ENCODE data around the gene MAP7. TPM values are rescaled to one million over a fixed set of nuclear protein-coding genes. Genes with fewer than 3 reads are reported as not detected.
"Not testable (repeated sequence)": the region's sequence is repeated elsewhere in the genome, so short reads cannot be mapped to it uniquely, and the experiment has no call there.

Gene MAP7
- total RNA-seq, 2 donors from 2014 or later: 69.4 to 74.3 TPM

GRCh38 chr6:136435101-136435500, 115.1 kb downstream of the MAP7 start:
- DNase-seq: peak; percentile 52
- H3K9ac ChIP-seq (ENCODE audit: low read depth in 2 of 2, low read length in 2 of 2): peak overlapping the region in 1 of 2 donors; percentile 9
- H3K27me3 ChIP-seq: no peaks in the 10 kb centered on the region
- TF ChIP-seq CTCF (IDR thresholded peaks at IDR 0.05): no peak
- H3K9me3 ChIP-seq: no peaks in the 10 kb centered on the region
- no peak overlapping the region for H3K27ac ChIP-seq
- intact Hi-C loops (cut with DNase I): no loop called here
- H3K36me3 ChIP-seq: no peaks in the 10 kb centered on the region
- H3K4me3 ChIP-seq: no peak overlapping the region
- peaks cover under 1% of the 10 kb centered on the region for H3K4me1 ChIP-seq

- H3K36me3 ChIP-seq; H3K9ac ChIP-seq (ENCODE audit: low read depth in 2 of 2, low read length in 2 of 2); intact Hi-C loops (cut with DNase I); H3K9me3 ChIP-seq; H3K4me1 ChIP-seq; H3K27me3 ChIP-seq; DNase-seq; H3K4me3 ChIP-seq; H3K27ac ChIP-seq: not testable (repeated sequence)
Measured at GRCh38 chr6:136431306-136431705, 118.9 kb downstream of the MAP7 start.

GRCh38 chr6:136429264-136430065, 120.8 kb downstream of the MAP7 start:
- DNase-seq: no peak
- Histone ChIP-seq H3K9ac (ENCODE audit: low read depth in 2 of 2, low read length in 2 of 2) (no peak overlapping the region), H3K27me3 (no peaks in the 10 kb centered on the region), H3K9me3 (no peaks in the 10 kb centered on the region), H3K4me3 (no peak overlapping the region), H3K27ac (no peak overlapping the region), H3K36me3 (no peaks in the 10 kb centered on the region), H3K4me1 (peaks cover 8% of the 10 kb centered on the region)
- intact Hi-C loops (cut with DNase I): no loop called here
- no peak for TF ChIP-seq CTCF (IDR thresholded peaks at IDR 0.05)

GRCh38 chr6:136427378-136427717, 122.9 kb downstream of the MAP7 start:
- Histone ChIP-seq H3K27me3 (no peaks in the 10 kb centered on the region), H3K36me3 (no peaks in the 10 kb centered on the region), H3K9me3 (no peaks in the 10 kb centered on the region), H3K4me3 (no peak overlapping the region), H3K27ac (no peak overlapping the region), H3K4me1 (peaks cover 8% of the 10 kb centered on the region), H3K9ac (ENCODE audit: low read depth in 2 of 2, low read length in 2 of 2) (no peak overlapping the region)
- intact Hi-C loops (cut with DNase I): no loop called here
- TF ChIP-seq CTCF (IDR thresholded peaks at IDR 0.05): no peak
- no peak for DNase-seq

GRCh38 chr6:136426627-136427377, 123.4 kb downstream of the MAP7 start:
- no peak for TF ChIP-seq CTCF (IDR thresholded peaks at IDR 0.05)
- no peak overlapping the region for H3K4me3 ChIP-seq
- H3K4me1 ChIP-seq: peaks cover 8% of the 10 kb centered on the region
- H3K27me3 ChIP-seq: no peaks in the 10 kb centered on the region
- no peaks in the 10 kb centered on the region for H3K9me3 ChIP-seq
- no peaks in the 10 kb centered on the region for H3K36me3 ChIP-seq
- no peak overlapping the region for H3K9ac ChIP-seq (ENCODE audit: low read depth in 2 of 2, low read length in 2 of 2)
- DNase-seq: no peak
- no peak overlapping the region for H3K27ac ChIP-seq
- intact Hi-C loops (cut with DNase I): no loop called here

- Histone ChIP-seq H3K4me1 (peaks cover 8% of the 10 kb centered on the region), H3K36me3 (no peaks in the 10 kb centered on the region), H3K9ac (ENCODE audit: low read depth in 2 of 2, low read length in 2 of 2) (no peak overlapping the region), H3K9me3 (no peaks in the 10 kb centered on the region), H3K4me3 (no peak overlapping the region), H3K27me3 (no peaks in the 10 kb centered on the region), H3K27ac (no peak overlapping the region)
- no peak for DNase-seq
- TF ChIP-seq CTCF (IDR thresholded peaks at IDR 0.05): no peak
- intact Hi-C loops (cut with DNase I): no loop called here
Measured at GRCh38 chr6:136425793-136426192, 124.4 kb downstream of the MAP7 start.
